ENCODE measurements around the gene MMP1.

MMP1 gene

DNA sequence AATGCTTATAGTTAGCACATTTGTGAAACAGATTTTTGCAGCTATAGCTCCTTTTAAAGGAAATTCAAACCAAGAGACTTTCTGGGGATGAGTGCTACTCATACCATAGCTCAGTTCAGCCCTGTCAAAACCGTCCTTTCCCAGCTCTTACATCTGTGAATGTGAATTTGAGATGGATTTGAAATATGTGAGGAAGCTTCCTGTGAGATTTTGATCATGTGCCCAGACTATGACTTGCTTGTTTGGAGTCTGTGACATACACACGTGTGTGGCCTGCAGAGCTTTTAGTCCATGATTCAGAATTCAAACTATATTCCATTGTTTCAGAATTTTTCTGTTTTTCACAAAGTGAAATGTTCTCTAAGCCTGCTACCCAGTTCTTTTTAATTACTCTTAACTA is 4.4 kb upstream of the MMP1 start:
- DNase-seq, result no peak

GRCh38 chr11:102800767-102801166 is 2.8 kb upstream of the MMP1 start:
- DNase-seq, result no peak

- DNase-seq, result no peak
These were observed 1.9 kb upstream of the MMP1 start for GRCh38 chr11:102799681-102800340.

GRCh38 chr11:102794382-102794781 is 3.6 kb downstream of the MMP1 start:
- DNase-seq, result no peak

GRCh38 chr11:102793677-102794290 is 4.2 kb downstream of the MMP1 start:
- no peak for DNase-seq

DNA sequence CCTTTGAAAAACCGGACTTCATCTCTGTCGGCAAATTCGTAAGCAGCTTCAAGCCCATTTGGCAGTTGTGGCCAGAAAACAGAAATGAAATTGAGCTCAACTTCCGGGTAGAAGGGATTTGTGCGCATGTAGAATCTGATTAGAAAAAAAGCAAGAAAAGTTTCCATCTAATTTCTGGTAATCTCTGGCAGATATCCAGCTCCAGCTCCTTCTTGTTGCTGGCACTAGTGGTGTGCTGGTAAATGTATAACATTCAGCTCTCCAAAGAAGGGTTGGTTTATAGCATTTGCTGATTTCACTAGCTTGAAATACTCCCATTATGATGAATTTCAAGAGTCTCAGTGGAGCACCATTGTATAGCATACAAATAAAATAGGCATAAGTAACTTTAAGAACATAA is 5.4 kb downstream of the MMP1 start:
- no peak for DNase-seq

GRCh38 chr11:102791271-102792036 is 6.5 kb downstream of the MMP1 start:
- no peak for DNase-seq

DNA sequence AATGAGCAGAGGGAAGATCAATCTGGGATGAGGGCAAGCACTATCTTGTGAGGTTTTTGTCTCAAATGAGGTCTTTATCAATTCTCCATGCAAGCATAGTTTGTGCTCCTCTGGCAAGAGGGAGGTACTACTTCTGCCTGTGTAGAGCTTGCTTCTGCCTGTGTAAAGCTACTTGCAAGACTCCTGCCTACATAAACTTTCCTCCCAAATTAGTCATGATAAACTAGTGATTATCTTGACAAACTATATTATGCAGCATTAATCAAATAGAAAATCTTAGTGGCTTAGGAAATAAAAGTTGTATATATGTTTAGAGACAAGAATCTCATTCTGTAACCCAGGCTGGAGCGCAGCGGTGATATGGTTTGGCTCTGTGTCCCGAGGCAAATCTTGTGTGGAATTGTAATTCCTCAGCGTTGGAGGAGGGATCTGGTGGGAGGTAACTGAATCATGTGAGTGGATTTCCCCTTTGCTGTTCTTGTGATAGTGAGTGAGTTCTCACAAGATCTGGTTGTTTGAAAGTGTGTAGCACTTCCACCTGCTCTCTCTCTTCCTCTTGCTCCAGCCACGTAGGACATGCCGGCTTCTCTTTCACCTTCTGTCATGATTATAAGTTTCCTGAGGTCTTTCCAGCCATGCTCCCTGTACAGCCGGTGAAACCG is 9.5 kb downstream of the MMP1 start:
- DNase-seq, result no peak

DNA sequence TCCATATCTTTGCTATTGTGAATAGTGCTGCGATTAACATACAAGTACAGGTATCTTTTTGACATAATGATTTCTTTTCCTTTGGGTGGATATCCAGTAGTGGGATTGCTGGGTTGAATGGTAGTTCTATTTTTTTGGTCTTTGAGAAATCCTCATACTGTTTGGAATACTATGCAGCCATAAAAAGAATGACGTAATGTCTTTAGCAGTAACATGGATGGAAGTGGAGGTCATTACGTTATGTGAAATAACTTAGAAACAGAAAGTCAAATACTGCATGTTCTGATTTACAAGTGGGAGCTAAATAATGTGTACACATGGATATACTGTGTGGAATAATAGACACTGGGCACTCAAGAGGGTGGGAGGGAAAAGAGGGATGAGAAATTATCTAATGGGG is 13.6 kb downstream of the MMP1 start:
- DNase-seq, result no peak

- no peak for DNase-seq
These were observed 14.2 kb downstream of the MMP1 start for GRCh38 chr11:102783720-102784119.

DNA sequence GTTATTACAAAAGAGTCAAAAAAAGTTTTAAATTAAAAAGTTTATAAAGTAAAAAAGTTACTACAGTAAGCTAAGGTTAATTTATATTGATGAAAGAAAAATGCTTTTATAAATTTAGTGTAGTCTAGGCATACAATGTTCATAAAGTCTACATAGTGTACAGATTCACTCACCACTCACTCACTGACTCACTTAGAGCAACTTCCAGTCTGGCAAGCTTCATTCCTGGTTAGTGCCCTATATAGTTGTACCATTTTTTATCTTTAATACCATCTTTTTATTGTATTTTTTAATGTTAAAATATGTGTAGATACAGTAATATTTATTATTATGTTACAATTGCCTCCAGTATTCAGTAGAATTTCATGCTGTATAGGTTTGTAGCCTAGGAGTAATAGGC is 14.9 kb downstream of the MMP1 start:
- DNase-seq, result no peak

GRCh38 chr11:102781676-102782075 is 16.3 kb downstream of the MMP1 start:
- no peak for DNase-seq

DNA sequence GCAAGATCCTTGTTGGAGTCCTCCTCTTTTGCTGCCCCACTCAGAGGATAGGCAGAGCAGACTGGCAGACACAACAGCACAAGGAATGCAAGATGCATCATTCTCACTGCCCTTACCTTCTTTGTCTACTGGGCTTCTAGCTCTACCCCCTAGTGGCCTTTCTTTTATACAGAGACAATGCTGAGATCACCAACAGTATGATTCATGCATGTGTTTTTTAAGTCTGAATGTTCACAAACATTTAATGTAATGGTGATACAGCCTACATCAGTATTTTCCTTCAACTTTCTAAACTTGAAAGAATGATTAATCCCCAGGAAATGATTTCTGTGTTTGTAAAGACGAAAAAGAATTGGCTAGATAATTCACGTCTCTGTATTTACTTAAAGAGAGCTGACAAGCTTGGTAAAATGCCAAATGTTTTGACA is 17.5 kb downstream of the MMP1 start, which contains the start of gene MMP10:
TSS of gene MMP10 (minus strand) at position 138 of the 428 bp plus-strand sequence. CDS start at position 101, 37 bp downstream.
- DNase-seq, result no peak

- DNase-seq, result no peak
These were observed 21.5 kb downstream of the MMP1 start for GRCh38 chr11:102776454-102776853.

- no peak for DNase-seq
These were observed 24.6 kb downstream of the MMP1 start for GRCh38 chr11:102773386-102773785.

DNA sequence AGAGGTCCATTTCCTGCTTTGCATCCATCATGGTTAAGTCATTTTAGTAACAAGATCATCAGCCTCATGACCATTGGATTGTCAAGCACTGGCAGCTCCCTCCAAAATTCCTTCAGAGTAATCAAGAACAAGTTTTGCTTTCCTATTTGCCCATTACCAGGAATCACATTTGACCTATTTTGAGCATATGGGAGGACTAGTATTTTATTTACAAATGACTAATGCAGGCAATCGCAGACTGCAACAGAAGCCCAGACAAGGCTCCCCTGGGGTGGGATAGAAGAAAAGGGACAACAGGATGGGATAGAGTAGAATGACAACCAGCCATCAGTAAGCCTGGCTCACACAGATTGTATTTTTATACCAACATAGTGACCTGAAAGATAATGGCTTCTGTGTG is 26.6 kb downstream of the MMP1 start:
- no peak for DNase-seq

GRCh38 chr11:102770191-102770590 is 27.8 kb downstream of the MMP1 start:
- no peak for DNase-seq

DNA sequence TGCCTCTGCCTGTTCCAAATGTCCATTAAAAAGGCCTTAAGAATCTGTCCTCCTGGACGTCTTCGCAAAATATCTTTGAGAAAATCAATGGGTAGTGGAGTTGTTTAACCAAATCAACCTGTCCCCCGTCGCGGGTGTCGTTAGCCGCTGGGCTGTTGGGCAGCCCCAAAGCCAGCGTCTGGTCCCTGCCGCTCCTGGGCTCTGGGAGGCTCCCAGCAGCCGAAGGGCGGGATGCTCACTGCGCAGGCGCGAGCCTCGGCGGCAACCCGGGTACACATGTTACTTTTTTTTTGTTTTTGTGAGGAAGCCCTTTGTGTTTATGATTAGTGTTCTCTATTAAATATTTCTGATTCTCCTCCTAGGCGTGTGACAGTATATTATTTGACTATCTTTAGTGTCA is 30.2 kb downstream of the MMP1 start:
- no peak for DNase-seq

DNA sequence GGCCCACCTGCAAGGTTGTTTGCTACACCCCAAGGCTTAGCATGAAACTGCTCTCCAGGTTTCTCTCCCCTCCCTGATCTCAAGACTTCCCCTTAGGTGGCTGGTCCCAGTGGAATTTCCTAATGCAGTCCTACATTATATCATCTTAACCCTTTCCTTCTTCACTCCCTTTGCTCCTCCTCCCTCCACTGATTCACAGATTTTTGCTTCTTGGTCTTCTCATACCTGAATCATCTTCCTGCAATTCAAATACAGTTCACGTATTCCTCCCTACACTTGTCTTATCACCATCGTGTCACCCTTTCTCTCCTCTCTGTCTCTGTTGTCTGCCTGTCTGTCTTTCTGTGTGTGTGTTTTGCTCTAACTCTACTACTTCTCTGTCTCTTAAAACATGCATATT is 34.5 kb downstream of the MMP1 start:
- no peak for DNase-seq

- DNase-seq, result no peak
These were observed 35.6 kb downstream of the MMP1 start for GRCh38 chr11:102762361-102762767.

DNA sequence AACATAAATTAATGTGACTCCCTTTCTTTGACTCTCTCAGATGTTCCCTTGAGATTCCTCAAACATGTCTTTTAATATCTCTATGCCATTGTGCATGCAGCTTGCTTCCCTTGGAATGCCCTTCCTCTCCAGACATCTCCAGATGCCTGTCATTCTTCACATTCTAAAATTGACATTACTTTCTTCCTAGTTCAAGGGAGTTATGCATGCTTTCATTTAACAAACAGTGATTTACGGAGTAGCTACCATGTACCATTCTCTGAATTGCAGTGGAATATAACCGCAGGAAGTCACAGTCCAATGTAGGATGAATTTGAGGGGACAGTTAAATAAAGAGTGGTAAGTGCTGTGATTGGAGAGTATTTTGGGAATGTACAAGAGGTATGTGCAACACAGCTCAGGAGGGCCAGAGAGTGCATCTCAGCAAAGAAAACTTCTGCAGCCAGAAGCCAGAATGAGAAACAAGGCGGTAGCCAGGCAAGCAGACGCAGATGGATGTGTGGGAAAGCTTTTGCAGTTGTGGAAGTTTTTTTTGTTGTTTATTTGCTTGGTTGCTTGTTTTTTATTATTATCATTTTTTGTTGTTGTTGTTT is 36.2 kb downstream of the MMP1 start:
- DNase-seq, result no peak

- DNase-seq, result no peak
These were observed 37.5 kb downstream of the MMP1 start for GRCh38 chr11:102760344-102761035.
